Measurements from ENCODE around the gene RAB8A.

GRCh38 chr19:16121967-16122366 is 10.3 kb downstream of the RAB8A start:
- no peak for TF ChIP-seq TAF1 (IDR thresholded peaks at IDR 0.05; ENCODE audit: low read depth)
- no peak for TF ChIP-seq SMC3 (conservative IDR thresholded peaks at IDR 0.05; ENCODE audit: poor library complexity)
- TF ChIP-seq MXI1 (conservative IDR thresholded peaks at IDR 0.05; ENCODE audit: poor library complexity, severe bottlenecking), result no peak
- no peak for TF ChIP-seq CTCF (IDR thresholded peaks at IDR 0.05; ENCODE audit: poor library complexity, severe bottlenecking)
- no peak for TF ChIP-seq REST (IDR thresholded peaks at IDR 0.05; ENCODE audit: borderline replicate concordance)
- no peak for TF ChIP-seq RAD21 (conservative IDR thresholded peaks at IDR 0.05)
- no peak for TF ChIP-seq EP300 (conservative IDR thresholded peaks at IDR 0.05; ENCODE audit: poor library complexity, severe bottlenecking)

Data from neural cell (in vitro differentiated cells).